SIG-M5 (cell line): Measurements from ENCODE around the gene ACACA.
"Not testable (repeated sequence)": the region's sequence is repeated elsewhere in the genome, so short reads cannot be mapped to it uniquely, and the experiment has no call there.

Experiments
- DNase-seq: peaks from one replicate; lab custom pipeline; 2025; lab: John Stamatoyannopoulos, UW

ACACA gene

DNA sequence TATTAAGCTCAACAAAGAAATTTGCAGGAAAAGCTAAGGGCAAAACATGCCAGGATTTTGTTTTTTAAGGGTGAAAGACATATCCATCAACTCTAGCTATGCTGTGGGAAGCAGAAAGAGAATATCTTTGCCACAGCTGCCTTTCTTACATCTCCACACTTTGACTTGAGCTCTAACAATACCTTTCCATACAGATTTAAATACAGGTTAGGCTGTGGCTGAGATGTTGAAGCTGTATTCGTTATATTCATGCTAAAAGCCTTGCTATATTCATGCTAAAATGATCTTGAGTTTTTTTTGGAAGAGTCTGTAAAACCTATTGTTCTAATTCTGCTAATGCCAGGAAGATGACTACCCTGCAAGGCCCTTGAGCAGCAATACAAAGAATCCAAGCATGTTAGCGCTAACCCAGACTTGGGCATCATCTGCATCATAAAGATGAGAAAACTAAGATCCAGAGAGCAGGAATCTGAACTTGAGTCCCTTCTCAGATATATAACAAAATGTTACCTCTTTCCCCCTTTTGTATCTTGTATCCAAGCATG lies 235.7 kb downstream of the ACACA start:
- DNase-seq = no peak

DNA sequence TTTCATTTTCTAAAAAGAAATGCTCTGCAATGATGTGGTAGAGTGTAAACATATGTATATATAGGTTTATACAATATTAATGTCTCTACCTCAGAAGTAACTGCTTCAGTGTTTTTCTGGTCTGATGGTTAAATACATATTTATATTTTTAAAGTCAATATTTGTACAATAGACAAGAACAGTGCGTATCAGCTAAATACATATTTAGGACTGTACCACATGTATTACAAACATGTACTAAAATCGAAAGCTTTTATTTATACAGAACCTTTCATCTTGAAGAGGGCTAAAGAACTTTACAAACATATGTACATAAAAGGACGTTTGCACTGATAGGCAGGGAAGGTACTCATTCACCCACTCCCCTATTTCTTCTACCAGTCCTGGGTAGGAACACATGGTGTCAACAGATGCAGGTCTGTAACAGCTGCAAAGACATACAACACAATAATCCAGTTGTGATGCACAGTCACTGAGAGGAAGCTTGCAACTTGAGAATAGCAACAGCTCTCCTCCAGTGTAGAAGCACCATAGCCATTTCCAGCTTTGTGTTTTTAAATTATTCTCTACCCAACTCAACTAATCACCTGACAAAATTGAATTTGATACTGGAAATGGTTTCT lies 237.8 kb downstream of the ACACA start:
- no peak for DNase-seq

GRCh38 chr17:37167756-37168155 lies 238.9 kb downstream of the ACACA start:
- DNase-seq = no peak

- no peak for DNase-seq
Observed at GRCh38 chr17:37164057-37164456, 242.6 kb downstream of the ACACA start.

GRCh38 chr17:37162800-37163199 lies 243.8 kb downstream of the ACACA start:
- DNase-seq = no peak

- DNase-seq = no peak
Observed at GRCh38 chr17:37160944-37161343, 245.7 kb downstream of the ACACA start.

DNA sequence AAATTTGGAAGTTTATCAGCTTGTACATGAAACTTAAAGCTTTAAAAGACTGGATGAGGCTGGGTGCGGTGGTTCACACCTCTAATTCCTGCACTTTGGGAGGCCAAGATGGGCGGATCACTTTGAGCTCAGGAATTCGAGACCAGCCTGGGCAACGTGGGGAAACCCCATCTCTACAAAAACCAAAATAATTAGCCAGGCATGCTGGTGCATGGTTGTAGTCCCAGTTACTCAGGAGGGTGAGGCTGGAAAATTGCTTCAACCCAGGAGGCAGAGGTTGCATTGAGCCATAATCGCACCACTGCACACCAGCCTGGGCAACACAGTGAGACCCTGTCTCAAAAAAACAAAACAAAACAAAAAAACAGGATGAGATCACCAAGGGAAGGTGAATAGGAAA lies 248.3 kb downstream of the ACACA start:
- no peak for DNase-seq

GRCh38 chr17:37148156-37148555 lies 258.5 kb downstream of the ACACA start:
- no peak for DNase-seq

- no peak for DNase-seq
Observed at GRCh38 chr17:37147301-37147812, 259.3 kb downstream of the ACACA start.

- no peak for DNase-seq
Observed at GRCh38 chr17:37146086-37147064, 260.3 kb downstream of the ACACA start.

DNA sequence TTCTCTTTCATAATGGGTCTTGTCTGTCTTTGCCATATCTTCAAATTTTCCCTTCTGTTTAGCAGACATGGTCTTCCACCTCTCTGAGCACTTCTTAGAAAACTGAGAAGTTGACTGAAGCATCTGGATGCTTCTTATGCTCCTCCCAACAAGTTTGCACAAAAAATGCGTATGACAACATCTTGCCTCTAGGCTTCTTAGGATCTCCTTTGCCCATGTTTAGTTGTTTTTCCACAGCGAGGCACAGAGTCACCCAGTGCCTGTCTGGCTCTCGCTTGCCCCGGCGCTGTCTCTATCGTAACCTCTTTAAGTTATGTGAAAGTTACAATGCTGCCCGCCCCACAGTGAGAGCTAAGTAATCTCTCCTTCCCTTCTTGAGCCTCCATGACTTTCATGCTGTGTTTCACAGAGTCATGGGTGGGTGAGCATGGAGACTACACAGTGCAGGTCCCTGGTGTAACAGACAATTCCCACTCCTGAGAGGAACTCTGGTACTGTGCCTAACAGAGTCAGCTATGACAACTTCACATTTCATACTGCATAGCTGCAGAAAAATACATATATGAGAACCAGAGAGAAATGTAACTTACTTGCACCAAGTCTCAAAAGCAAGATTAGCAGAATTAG lies 262.4 kb downstream of the ACACA start:
- DNase-seq = no peak

DNA sequence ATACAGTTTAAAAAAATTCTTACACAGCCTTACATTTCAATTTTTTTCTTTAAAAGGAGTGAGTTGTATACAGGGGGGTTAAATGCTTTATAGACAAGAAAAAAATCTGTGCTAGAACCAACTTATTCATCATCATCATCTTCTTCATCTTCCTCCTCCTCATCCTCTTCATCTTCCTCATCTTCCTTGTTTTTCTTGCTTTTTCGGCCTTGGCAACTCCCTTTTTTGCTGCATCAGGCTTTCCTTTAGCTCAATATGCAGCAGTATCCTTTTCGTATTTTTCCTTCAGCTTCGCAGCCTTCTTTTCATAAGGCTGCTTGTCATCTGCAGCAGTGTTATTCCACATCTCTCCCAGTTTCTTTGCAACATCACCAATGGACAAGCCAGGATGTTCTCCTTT lies 263.1 kb downstream of the ACACA start:
- not testable (repeated sequence) for DNase-seq

DNA sequence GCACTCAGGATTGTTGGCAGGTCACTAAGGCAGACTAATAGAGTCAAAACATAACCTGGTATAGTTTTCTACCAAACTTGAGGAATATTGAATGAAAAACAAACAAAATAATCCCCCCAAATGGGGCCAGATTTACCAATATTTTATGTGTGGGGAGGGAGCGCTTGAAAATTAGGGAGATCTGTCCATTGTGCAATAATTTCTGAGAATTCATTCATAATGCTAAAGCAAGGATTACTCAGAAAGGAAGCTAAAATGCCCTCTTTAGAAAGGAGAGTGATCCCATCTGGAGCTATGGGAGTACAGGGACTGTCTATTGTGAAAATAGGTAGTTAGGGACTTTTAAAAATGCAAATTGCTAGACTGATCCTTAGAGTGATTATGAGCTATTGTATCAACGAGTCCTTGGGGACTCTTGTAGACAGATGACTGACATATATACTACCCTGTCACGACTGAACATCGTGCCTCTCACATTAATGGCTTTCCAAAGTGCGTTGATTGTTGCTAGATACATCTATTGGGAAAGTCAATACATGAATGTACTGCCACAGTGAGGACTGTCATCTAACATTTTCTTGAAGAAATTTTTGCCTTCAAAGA lies 264.2 kb downstream of the ACACA start:
- DNase-seq = no peak

DNA sequence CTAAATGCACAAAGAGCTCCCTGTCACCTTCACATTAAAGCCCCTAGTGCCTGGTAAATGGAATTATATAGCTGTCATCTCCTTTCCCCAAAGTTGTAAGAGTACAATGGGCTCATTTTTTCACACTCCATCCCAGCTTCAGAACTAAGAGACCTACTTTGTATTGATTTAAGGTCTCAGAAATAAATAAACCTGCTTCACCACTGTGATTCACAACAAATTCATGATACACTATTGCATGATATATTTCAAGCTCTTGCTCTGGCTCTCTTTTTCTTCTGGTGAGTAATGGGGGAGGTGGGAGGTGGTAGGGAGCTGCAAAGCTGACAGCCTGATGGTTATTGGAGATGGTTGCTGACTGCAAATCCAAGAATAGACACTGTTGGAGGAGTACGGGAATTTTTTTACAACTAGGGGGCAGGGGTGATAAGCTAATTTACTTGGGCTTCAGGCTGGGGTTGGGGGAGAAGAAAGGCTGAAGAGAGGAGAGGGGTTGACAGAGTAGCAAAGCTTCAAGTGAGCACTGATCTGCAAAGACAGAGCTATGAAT lies 268.0 kb downstream of the ACACA start:
- no peak for DNase-seq

- DNase-seq = no peak
Observed at GRCh38 chr17:37137906-37138514, 268.6 kb downstream of the ACACA start.

GRCh38 chr17:37137070-37137610 lies 269.5 kb downstream of the ACACA start:
- DNase-seq = no peak

- no peak for DNase-seq
Observed at GRCh38 chr17:37135576-37135975, 271.1 kb downstream of the ACACA start.

DNA sequence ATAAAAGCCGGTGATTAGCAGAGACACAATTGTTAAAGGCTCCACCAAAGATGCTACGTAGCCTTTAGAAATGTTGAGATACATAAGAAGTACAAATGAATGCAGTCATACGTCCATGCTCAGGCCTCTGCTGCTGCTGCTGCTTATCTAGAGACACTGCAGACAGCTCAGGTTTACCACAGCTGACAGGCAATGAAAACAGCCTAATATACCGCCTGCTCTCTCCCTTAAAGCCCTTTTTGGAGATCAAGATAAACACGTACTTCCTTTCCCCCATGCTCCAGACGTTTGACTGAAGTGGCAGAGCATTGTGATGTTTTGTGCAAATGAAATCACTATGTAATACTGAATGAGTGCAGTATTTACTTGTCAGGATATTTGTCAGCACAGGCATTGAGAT lies 272.6 kb downstream of the ACACA start:
- no peak for DNase-seq

DNA sequence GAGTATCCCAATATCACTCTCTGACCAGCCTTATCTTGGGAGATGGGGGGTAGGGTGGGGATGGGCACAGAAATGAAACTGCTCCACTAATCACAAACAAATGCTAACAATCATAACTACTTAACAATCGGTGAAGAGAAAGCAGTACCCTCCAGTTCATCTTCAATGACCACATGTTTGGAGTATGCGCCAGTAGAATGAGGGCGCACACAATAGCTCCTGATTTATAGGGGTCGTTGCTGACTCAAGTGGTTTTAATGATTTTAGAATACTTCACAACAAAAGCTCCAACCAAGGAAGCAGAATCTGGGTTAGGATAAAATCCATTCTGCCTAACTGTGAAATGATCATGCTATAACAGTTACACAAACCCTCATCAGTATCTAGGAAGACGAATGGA lies 273.5 kb downstream of the ACACA start:
- no peak for DNase-seq

DNA sequence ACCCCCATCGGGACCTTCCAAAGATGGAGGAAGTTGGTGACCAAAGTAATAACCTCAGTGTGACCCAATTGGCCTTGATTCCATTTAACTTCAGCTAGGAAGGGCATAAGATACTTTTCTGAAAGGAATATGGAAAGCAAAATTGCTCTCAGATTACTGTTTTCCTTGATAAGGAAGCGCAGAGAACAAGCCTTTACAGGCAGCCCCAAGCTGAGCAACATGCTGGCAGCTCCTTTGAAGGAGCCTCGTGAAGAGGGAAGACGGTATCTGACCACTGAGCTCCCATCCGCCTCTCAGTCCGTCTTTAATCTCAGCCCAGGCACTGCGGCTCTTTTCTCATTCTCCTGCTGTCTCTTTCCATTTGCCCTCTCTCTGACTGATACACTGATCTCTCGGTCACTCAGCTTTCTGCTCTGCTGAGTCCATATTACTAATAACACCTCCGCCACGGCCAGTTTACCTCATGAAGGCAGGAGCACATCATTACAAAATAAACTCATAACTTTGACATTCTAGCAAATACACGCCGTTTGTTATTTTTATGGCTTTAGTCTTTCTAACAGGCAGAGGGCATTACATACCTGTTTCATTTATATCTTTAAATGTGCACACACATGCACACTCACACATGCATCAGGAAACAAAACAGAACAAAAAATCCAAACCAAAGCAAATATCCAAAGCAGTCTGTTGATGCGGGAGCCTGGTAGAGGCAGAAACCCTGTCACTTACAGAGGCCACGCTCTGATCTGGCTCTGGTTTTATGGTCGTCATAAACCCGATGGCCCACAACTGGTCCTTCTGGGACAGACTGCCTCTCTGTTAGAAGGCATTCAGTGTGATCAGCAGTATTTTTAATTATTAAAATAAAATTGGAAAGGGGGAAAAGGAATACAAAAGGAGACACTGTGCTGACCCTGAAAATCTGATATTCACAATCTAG lies 274.7 kb downstream of the ACACA start:
- no peak for DNase-seq
